ENCODE data around the gene CHFR.

DNA sequence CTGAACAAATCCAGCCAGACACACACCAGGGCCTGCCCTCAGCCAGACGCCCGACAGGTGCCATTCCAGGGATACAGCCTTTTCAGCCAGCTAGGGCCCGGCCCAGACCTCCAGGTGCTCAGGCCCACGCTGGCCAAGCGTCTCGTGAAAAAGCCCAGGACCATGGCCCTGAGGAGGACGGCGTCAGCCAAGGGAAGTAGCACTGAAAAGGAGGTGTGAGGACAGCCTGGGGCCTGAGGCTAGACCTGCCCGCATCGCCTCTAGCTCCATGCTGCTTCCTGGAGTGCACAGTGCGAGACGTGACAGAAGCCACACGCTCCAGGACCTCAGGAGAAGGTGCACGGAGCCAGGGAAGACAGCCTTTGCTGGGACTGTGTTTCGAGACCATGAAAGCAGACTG lies 88.6 kb downstream of the CHFR start:
- TF ChIP-seq, protein P1, sequence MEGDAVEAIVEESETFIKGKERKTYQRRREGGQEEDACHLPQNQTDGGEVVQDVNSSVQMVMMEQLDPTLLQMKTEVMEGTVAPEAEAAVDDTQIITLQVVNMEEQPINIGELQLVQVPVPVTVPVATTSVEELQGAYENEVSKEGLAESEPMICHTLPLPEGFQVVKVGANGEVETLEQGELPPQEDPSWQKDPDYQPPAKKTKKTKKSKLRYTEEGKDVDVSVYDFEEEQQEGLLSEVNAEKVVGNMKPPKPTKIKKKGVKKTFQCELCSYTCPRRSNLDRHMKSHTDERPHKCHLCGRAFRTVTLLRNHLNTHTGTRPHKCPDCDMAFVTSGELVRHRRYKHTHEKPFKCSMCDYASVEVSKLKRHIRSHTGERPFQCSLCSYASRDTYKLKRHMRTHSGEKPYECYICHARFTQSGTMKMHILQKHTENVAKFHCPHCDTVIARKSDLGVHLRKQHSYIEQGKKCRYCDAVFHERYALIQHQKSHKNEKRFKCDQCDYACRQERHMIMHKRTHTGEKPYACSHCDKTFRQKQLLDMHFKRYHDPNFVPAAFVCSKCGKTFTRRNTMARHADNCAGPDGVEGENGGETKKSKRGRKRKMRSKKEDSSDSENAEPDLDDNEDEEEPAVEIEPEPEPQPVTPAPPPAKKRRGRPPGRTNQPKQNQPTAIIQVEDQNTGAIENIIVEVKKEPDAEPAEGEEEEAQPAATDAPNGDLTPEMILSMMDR (IDR thresholded peaks at IDR 0.05; ENCODE audit: poor library complexity, severe bottlenecking): no peak
- no peak for TF ChIP-seq TAF1 (IDR thresholded peaks at IDR 0.05; ENCODE audit: low read depth)
- no peak for TF ChIP-seq SMC3 (conservative IDR thresholded peaks at IDR 0.05; ENCODE audit: poor library complexity)

Data from neural cell (in vitro differentiated cells).